Neural cell (in vitro differentiated cells): Measurements from ENCODE around the gene LRGUK. TPM values are rescaled to one million over a fixed set of nuclear protein-coding genes. Genes with fewer than 3 reads are reported as not detected.

Experiments used
- H2AFZ ChIP-seq: fragments of 200-600, 300-800 bp; sonication (generic), shearing (Covaris generic); 2 replicates; pipeline ENCODE4 v1.6.0; 2014; ENCODE audit warnings: low read depth, mild to moderate bottlenecking, antibody characterized with exemption, low read length, moderate library complexity
- H3F3A ChIP-seq: fragments of 200-600 bp; shearing (Covaris generic); 2 replicates; pipeline ENCODE4 v1.6.1; 2016; ENCODE audit warnings: mild to moderate bottlenecking, moderate library complexity, mixed read lengths, antibody characterized with exemption, low read length; ENCODE audit not compliant: insufficient read depth, poor library complexity, severe bottlenecking
- H3K27ac ChIP-seq: fragments of 200-600, 300-800 bp; sonication (generic), shearing (Covaris generic); 2 replicates; pipeline ENCODE4 v1.5.1; 2014; ENCODE audit warnings: mild to moderate bottlenecking, low read length, moderate library complexity
- H3K27me3 ChIP-seq: fragments of 300-800, 200-600 bp; sonication (generic), shearing (Covaris generic); 2 replicates; pipeline ENCODE4 v1.6.0; 2014; ENCODE audit warnings: mild to moderate bottlenecking, low read depth, low read length, moderate library complexity; ENCODE audit not compliant: insufficient read depth
- H3K36me3 ChIP-seq: fragments of 300-800, 200-600 bp; sonication (generic), shearing (Covaris generic); 2 replicates; pipeline ENCODE4 v1.5.1; 2014; ENCODE audit warnings: mild to moderate bottlenecking, antibody characterized with exemption, low read length, moderate library complexity; ENCODE audit not compliant: insufficient read depth
- H3K4me2 ChIP-seq: fragments of 300-800, 200-600 bp; sonication (generic), shearing (Covaris generic); 2 replicates; pipeline ENCODE4 v1.6.0; 2014; ENCODE audit warnings: mild to moderate bottlenecking, low read length
- H3K4me3 ChIP-seq: fragments of 300-800, 200-600 bp; sonication (generic), shearing (Covaris generic); 2 replicates; pipeline ENCODE4 v1.5.1; 2014; ENCODE audit warnings: mild to moderate bottlenecking, low read length, moderate library complexity
- H3K79me2 ChIP-seq: fragments of 200-600 bp; shearing (Covaris generic); replicated peaks from 2 replicates; pipeline ENCODE4 v1.6.0; 2014; ENCODE audit warnings: mild to moderate bottlenecking, low read length, moderate library complexity; ENCODE audit not compliant: insufficient read depth
- H3K9ac ChIP-seq: fragments of 300-800, 200-600 bp; sonication (generic), shearing (Covaris generic); 2 replicates; pipeline ENCODE4 v1.6.1; 2016; ENCODE audit warnings: mild to moderate bottlenecking, low read length, mixed read lengths
- H3K9me2 ChIP-seq: fragments of 200-600 bp; shearing (Covaris generic); 2 replicates; pipeline ENCODE4 v1.6.1; 2016; ENCODE audit warnings: mild to moderate bottlenecking, low read length, mixed read lengths; ENCODE audit not compliant: insufficient read depth
- H3K9me3 ChIP-seq: fragments of 200-600, 300-800 bp; sonication (generic), shearing (Covaris generic); 2 replicates; pipeline ENCODE4 v1.6.1; 2016; ENCODE audit warnings: mild to moderate bottlenecking, mixed run types, low read length, moderate library complexity, mixed read lengths
- H4K20me1 ChIP-seq: fragments of 200-600 bp; shearing (Covaris generic); 2 replicates; pipeline ENCODE4 v1.6.1; 2016; ENCODE audit warnings: mild to moderate bottlenecking, mixed run types; ENCODE audit not compliant: insufficient read depth
- CTCF ChIP-seq: fragments of 450-650 bp; IDR thresholded peaks from 2 replicates; pipeline ENCODE4 v1.5.1; 2014; ENCODE audit warnings: antibody characterized with exemption, mild to moderate bottlenecking, moderate library complexity; ENCODE audit not compliant: poor library complexity, severe bottlenecking
- EP300 ChIP-seq: fragments of 450-650 bp; conservative IDR thresholded peaks from 2 replicates; pipeline ENCODE4 v1.6.1; 2014; ENCODE audit warnings: antibody characterized with exemption, mild to moderate bottlenecking, moderate library complexity; ENCODE audit not compliant: poor library complexity, severe bottlenecking
- EZH2 ChIP-seq: fragments of 200-600, 300-800 bp; shearing (Covaris generic), sonication (generic); IDR thresholded peaks from 2 replicates; pipeline ENCODE4 v1.6.1; 2014; ENCODE audit warnings: antibody characterized with exemption, low read length, borderline replicate concordance, mild to moderate bottlenecking; ENCODE audit not compliant: insufficient read depth, poor library complexity, severe bottlenecking
- MXI1 ChIP-seq: fragments of 450-650 bp; conservative IDR thresholded peaks from 2 replicates; pipeline ENCODE4 v1.6.1; 2014; ENCODE audit warnings: antibody characterized with exemption, mild to moderate bottlenecking; ENCODE audit not compliant: poor library complexity, severe bottlenecking
- POLR2AphosphoS5 ChIP-seq: IDR thresholded peaks from 2 replicates; pipeline ENCODE4 v1.6.1; 2012
- RAD21 ChIP-seq: fragments of 450-650 bp; conservative IDR thresholded peaks from 2 replicates; pipeline ENCODE4 v1.6.1; 2014; ENCODE audit warnings: antibody characterized with exemption, mild to moderate bottlenecking, moderate library complexity
- REST ChIP-seq: IDR thresholded peaks from 2 replicates; pipeline ENCODE4 v1.6.1; 2012; ENCODE audit warnings: borderline replicate concordance
- SMC3 ChIP-seq: fragments of 450-650 bp; conservative IDR thresholded peaks from 2 replicates; pipeline ENCODE4 v1.6.1; 2014; ENCODE audit warnings: antibody characterized with exemption, mild to moderate bottlenecking, moderate library complexity; ENCODE audit not compliant: poor library complexity
- TAF1 ChIP-seq: IDR thresholded peaks from 2 replicates; pipeline ENCODE4 v1.6.1; 2012; ENCODE audit warnings: low read depth
- polyA plus RNA-seq: library from polyadenylated mRNA; depleted of rRNA; stranded (reverse); fragments of >200 nt; gene quantifications from 2 replicates; pipeline ENCODE4 v1.2.3, GENCODE V29; 2014

The LRGUK gene
- polyA plus RNA-seq, 1 donor from 2014 or later = 4.9 TPM

GRCh38 chr7:134129856-134130523 lies 2.9 kb downstream of the LRGUK start:
- no peak overlapping the region for H3K9ac ChIP-seq
- no peaks in the 10 kb centered on the region for H3K36me3 ChIP-seq
- H3K79me2 ChIP-seq = no peaks in the 10 kb centered on the region
- H3K9me3 ChIP-seq = no peaks in the 10 kb centered on the region
- H3K27me3 ChIP-seq = no peaks in the 10 kb centered on the region
- H3F3A ChIP-seq = peaks cover 7% of the 10 kb centered on the region
- no peak overlapping the region for H3K4me3 ChIP-seq
- H3K9me2 ChIP-seq = no peaks in the 10 kb centered on the region
- no peak overlapping the region for H3K4me2 ChIP-seq
- no peak overlapping the region for H3K27ac ChIP-seq
- TF ChIP-seq TAF1 = no peak
- TF ChIP-seq EZH2 = no peak
- no peak for TF ChIP-seq CTCF
- no peak for TF ChIP-seq MXI1
- no peak for TF ChIP-seq EP300
- TF ChIP-seq REST = no peak
- no peak for TF ChIP-seq POLR2AphosphoS5
- no peak for TF ChIP-seq SMC3
- no peak for TF ChIP-seq RAD21
- H4K20me1 ChIP-seq = no peaks in the 10 kb centered on the region
- no peak overlapping the region for H2AFZ ChIP-seq

GRCh38 chr7:134134004-134134403 lies 6.9 kb downstream of the LRGUK start:
- no peak for TF ChIP-seq MXI1
- no peak for TF ChIP-seq EZH2
- no peak for TF ChIP-seq EP300
- TF ChIP-seq POLR2AphosphoS5 = no peak
- TF ChIP-seq SMC3 = no peak
- no peak for TF ChIP-seq RAD21
- TF ChIP-seq CTCF = no peak
- no peak for TF ChIP-seq REST
- no peak for TF ChIP-seq TAF1
- no peak overlapping the region for H3K4me2 ChIP-seq
- H3K9me3 ChIP-seq = no peaks in the 10 kb centered on the region
- no peak overlapping the region for H3K27ac ChIP-seq
- no peak overlapping the region for H3K9ac ChIP-seq
- H4K20me1 ChIP-seq = no peaks in the 10 kb centered on the region
- no peaks in the 10 kb centered on the region for H3K27me3 ChIP-seq
- H3K36me3 ChIP-seq = no peaks in the 10 kb centered on the region
- H3K4me3 ChIP-seq = no peak overlapping the region
- no peak overlapping the region for H2AFZ ChIP-seq
- no peaks in the 10 kb centered on the region for H3F3A ChIP-seq
- no peaks in the 10 kb centered on the region for H3K9me2 ChIP-seq
- no peaks in the 10 kb centered on the region for H3K79me2 ChIP-seq
